HepG2 (cell line): Measurements from ENCODE around the gene SLC35A2. TPM values are rescaled to one million over a fixed set of nuclear protein-coding genes. Genes with fewer than 3 reads are reported as not detected.
A peak's percentile ranks its signal among the peaks of the same experiment; 100 is the strongest.

Experiments used
- CHCHD3 ChIP-seq: sonication (generic); formaldehyde crosslinking; IDR thresholded peaks from 2 replicates; pipeline ENCODE4 v1.8.0; 2022; ENCODE audit warnings: mild to moderate bottlenecking, missing genetic modification reagents, moderate library complexity
- ELF3 ChIP-seq: IDR thresholded peaks from 2 replicates; pipeline ENCODE4 v1.6.1; 2016; ENCODE audit warnings: missing genetic modification reagents, missing compliant biosample characterization
- EP300 ChIP-seq, 3 experiments: sonication (generic) in 1 of 3; formaldehyde crosslinking in 1 of 3; IDR thresholded peaks; 2 replicates each; pipeline versions ENCODE4 v1.5.1 to v1.6.1; 2011 to 2020; ENCODE audit warnings: low read depth in 2 of 3, low read length in 2 of 3, borderline replicate concordance in 1 of 3, improper control_type of control experiment in 1 of 3, mild to moderate bottlenecking in 1 of 3, missing genetic modification reagents in 1 of 3, moderate library complexity in 1 of 3
- HNRNPK ChIP-seq: fragments of 200-400 bp; formaldehyde crosslinking; IDR thresholded peaks from 2 replicates; pipeline ENCODE4 v1.6.1; 2018; ENCODE audit warnings: low read length, low read depth, moderate library complexity, mild to moderate bottlenecking; ENCODE audit not compliant: poor library complexity, severe bottlenecking
- MIER3 ChIP-seq: IDR thresholded peaks from 2 replicates; pipeline ENCODE4 v1.6.1; 2016; ENCODE audit warnings: missing compliant biosample characterization, borderline replicate concordance
- SETDB1 ChIP-seq: sonication (generic); formaldehyde crosslinking; IDR thresholded peaks from 2 replicates; pipeline ENCODE4 v1.5.1; 2020; ENCODE audit warnings: missing genetic modification reagents, mild to moderate bottlenecking, borderline replicate concordance
- TCF12 ChIP-seq, 2 experiments: fragments of 450-650 bp in 1 of 2; sonication (generic) in 1 of 2; formaldehyde crosslinking in 1 of 2; IDR thresholded peaks; 2 replicates each; pipeline versions ENCODE4 v1.6.1 to v1.8.0; 2017 to 2022; ENCODE audit warnings: antibody characterized with exemption in 1 of 2, mild to moderate bottlenecking in 1 of 2, missing genetic modification reagents in 1 of 2, moderate library complexity in 1 of 2
- ZFY ChIP-seq: sonication (generic); formaldehyde crosslinking; IDR thresholded peaks from 2 replicates; pipeline ENCODE4 v1.4.0; 2020; ENCODE audit warnings: missing genetic modification reagents
- ZNF121 ChIP-seq: sonication (generic); formaldehyde crosslinking; IDR thresholded peaks from 2 replicates; pipeline ENCODE4 v1.5.0; 2020; ENCODE audit warnings: mild to moderate bottlenecking, missing genetic modification reagents
- ZNF44 ChIP-seq: sonication (generic); formaldehyde crosslinking; IDR thresholded peaks from 2 replicates; pipeline ENCODE4 v1.5.1; 2020; ENCODE audit warnings: mild to moderate bottlenecking, missing genetic modification reagents
- ZNF737 ChIP-seq: sonication (generic); formaldehyde crosslinking; IDR thresholded peaks from 2 replicates; pipeline ENCODE4 v1.5.0; 2020; ENCODE audit warnings: missing genetic modification reagents, mild to moderate bottlenecking, borderline replicate concordance
- ZNF746 ChIP-seq: sonication (generic); formaldehyde crosslinking; IDR thresholded peaks from 2 replicates; pipeline ENCODE4 v1.8.0; 2022; ENCODE audit warnings: mild to moderate bottlenecking, missing genetic modification reagents
- ZNF777 ChIP-seq: sonication (generic); formaldehyde crosslinking; IDR thresholded peaks from 2 replicates; pipeline ENCODE4 v1.4.0; 2020; ENCODE audit warnings: missing genetic modification reagents
- polyA plus RNA-seq, 8 experiments: library from polyadenylated mRNA; depleted of rRNA in 3 of 8; stranded (reverse) in 7 of 8; unstranded in 1 of 8; fragments of >200 nt; fragmentation: Illumina TruSeq in 4 of 8; extraction: Trizol in 4 of 8; gene quantifications; 2 replicates each; pipeline versions ENCODE4 v1.2.1 to v1.2.3, GENCODE V29; 2011 to 2016; ENCODE audit warnings: low read depth in 4 of 8, missing spikeins in 1 of 8, mixed read lengths in 1 of 8; ENCODE audit not compliant: insufficient read depth in 1 of 8
- total RNA-seq, 5 experiments: library from RNA; depleted of rRNA; stranded (reverse); fragments of >200 nt; fragmentation: Illumina TruSeq; extraction: Trizol; gene quantifications; 2 replicates each; pipeline ENCODE4 v1.2.3, GENCODE V29; 2016; ENCODE audit warnings: low read depth in 1 of 5
- TF ChIP-seq, protein P1 (sequence below): sonication (generic); formaldehyde crosslinking; IDR thresholded peaks from 2 replicates; pipeline ENCODE4 v1.8.0; 2022; ENCODE audit warnings: mild to moderate bottlenecking, missing genetic modification reagents; ENCODE audit not compliant: insufficient replicate concordance
- TF ChIP-seq, protein P2 (sequence below): sonication (generic); formaldehyde crosslinking; IDR thresholded peaks from 2 replicates; pipeline ENCODE4 v1.4.0; 2020; ENCODE audit warnings: missing genetic modification reagents, borderline replicate concordance
- TF ChIP-seq, protein P3 (sequence below): IDR thresholded peaks from 2 replicates; pipeline ENCODE4 v1.6.1; 2016; ENCODE audit warnings: low read depth, borderline replicate concordance
- TF ChIP-seq, protein P4 (sequence below): sonication (generic); formaldehyde crosslinking; IDR thresholded peaks from 2 replicates; pipeline ENCODE4 v1.8.1; 2022; ENCODE audit warnings: mild to moderate bottlenecking, missing genetic modification reagents

SLC35A2 gene
- total and polyA plus RNA-seq, 2 of the 13 experiments (the other 11 are each of a cell fraction or from before 2014, with no cell fraction given), result 32.1 to 40.8 TPM

DNA sequence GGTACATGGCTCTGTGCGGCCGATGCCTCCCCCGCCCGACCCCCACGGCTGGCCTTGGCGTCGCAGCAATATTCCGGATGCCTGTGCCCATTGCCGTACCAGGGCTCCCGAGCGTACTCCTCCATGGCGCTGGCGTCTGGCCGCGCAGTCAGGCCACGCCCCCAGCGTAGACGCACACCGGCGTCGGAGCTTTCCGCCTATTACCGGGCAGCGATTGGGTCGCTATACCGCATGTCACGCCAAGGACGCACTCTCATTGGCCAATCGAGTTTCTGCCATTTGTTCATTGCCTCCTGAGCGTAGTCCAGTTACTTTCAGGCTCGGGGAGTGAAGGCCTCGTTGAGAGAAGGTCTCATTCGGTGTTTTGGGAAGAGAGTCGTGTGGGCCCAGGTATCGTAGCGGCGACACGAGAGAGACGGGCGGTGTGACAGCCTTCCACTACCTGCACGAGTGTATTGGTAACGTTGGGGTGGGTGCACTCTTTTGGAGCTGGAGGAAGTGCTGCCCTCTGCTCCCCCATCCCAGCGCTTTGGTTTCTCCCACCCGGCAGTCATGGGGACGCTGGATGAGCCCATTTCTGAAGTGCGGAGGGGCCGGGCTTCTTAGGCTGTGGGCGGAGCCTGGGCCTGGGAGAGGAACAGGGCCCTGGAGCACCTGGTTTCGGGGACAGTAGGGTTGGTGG lies 13.7 kb downstream of the SLC35A2 start, which contains the start of the genes PQBP1 and TIMM17B (continued):
- TF ChIP-seq, protein P1, sequence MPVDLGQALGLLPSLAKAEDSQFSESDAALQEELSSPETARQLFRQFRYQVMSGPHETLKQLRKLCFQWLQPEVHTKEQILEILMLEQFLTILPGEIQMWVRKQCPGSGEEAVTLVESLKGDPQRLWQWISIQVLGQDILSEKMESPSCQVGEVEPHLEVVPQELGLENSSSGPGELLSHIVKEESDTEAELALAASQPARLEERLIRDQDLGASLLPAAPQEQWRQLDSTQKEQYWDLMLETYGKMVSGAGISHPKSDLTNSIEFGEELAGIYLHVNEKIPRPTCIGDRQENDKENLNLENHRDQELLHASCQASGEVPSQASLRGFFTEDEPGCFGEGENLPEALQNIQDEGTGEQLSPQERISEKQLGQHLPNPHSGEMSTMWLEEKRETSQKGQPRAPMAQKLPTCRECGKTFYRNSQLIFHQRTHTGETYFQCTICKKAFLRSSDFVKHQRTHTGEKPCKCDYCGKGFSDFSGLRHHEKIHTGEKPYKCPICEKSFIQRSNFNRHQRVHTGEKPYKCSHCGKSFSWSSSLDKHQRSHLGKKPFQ (CRISPR knock-in tag), result no peak
- TF ChIP-seq ZNF777 (no peak), EP300 (IDR thresholded peaks at IDR 0.05; ENCODE audit: low read depth in 2 of 2, low read length in 2 of 2) (no peak), EP300 (CRISPR knock-in tag; IDR thresholded peaks at IDR 0.05; ENCODE audit: borderline replicate concordance) (no peak), ZFY (CRISPR knock-in tag) (peak; percentile 81), MIER3 (CRISPR knock-in tag) (no peak), ZNF121 (CRISPR knock-in tag) (no peak), SETDB1 (CRISPR knock-in tag) (no peak), HNRNPK (no peak), ZNF746 (CRISPR knock-in tag) (no peak), CHCHD3 (CRISPR knock-in tag) (no peak), TCF12 (IDR thresholded peaks at IDR 0.05) (no peak), TCF12 (CRISPR knock-in tag; IDR thresholded peaks at IDR 0.05) (no peak), ELF3 (CRISPR knock-in tag) (no peak), ZNF737 (no peak), ZNF44 (CRISPR knock-in tag) (no peak)
- TF ChIP-seq, protein P2, sequence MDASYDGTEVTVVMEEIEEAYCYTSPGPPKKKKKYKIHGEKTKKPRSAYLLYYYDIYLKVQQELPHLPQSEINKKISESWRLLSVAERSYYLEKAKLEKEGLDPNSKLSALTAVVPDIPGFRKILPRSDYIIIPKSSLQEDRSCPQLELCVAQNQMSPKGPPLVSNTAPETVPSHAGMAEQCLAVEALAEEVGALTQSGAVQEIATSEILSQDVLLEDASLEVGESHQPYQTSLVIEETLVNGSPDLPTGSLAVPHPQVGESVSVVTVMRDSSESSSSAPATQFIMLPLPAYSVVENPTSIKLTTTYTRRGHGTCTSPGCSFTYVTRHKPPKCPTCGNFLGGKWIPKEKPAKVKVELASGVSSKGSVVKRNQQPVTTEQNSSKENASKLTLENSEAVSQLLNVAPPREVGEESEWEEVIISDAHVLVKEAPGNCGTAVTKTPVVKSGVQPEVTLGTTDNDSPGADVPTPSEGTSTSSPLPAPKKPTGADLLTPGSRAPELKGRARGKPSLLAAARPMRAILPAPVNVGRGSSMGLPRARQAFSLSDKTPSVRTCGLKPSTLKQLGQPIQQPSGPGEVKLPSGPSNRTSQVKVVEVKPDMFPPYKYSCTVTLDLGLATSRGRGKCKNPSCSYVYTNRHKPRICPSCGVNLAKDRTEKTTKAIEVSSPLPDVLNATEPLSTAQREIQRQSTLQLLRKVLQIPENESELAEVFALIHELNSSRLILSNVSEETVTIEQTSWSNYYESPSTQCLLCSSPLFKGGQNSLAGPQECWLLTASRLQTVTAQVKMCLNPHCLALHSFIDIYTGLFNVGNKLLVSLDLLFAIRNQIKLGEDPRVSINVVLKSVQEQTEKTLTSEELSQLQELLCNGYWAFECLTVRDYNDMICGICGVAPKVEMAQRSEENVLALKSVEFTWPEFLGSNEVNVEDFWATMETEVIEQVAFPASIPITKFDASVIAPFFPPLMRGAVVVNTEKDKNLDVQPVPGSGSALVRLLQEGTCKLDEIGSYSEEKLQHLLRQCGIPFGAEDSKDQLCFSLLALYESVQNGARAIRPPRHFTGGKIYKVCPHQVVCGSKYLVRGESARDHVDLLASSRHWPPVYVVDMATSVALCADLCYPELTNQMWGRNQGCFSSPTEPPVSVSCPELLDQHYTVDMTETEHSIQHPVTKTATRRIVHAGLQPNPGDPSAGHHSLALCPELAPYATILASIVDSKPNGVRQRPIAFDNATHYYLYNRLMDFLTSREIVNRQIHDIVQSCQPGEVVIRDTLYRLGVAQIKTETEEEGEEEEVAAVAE (CRISPR knock-in tag), result no peak
- TF ChIP-seq, protein P3, sequence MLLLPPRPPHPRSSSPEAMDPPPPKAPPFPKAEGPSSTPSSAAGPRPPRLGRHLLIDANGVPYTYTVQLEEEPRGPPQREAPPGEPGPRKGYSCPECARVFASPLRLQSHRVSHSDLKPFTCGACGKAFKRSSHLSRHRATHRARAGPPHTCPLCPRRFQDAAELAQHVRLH (CRISPR knock-in tag), result no peak
- TF ChIP-seq, protein P4, sequence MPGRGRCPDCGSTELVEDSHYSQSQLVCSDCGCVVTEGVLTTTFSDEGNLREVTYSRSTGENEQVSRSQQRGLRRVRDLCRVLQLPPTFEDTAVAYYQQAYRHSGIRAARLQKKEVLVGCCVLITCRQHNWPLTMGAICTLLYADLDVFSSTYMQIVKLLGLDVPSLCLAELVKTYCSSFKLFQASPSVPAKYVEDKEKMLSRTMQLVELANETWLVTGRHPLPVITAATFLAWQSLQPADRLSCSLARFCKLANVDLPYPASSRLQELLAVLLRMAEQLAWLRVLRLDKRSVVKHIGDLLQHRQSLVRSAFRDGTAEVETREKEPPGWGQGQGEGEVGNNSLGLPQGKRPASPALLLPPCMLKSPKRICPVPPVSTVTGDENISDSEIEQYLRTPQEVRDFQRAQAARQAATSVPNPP (CRISPR knock-in tag), result no peak
